B cell (primary cell): Measurements from ENCODE around the gene GJA9. TPM values are rescaled to one million over a fixed set of nuclear protein-coding genes. Genes with fewer than 3 reads are reported as not detected.
"Not testable (repeated sequence)": the region's sequence is repeated elsewhere in the genome, so short reads cannot be mapped to it uniquely, and the experiment has no call there.

Experiments
- ATAC-seq: fragments of 200-7000 bp; cut with Tn5 transposase; one replicate; pipeline ENCODE4 v1.10.0; 2021; ENCODE audit warnings: low read depth, mild to moderate bottlenecking, moderate number of reproducible peaks, moderate library complexity
- CTCF ChIA-PET: fragments of 350-600 bp; sonication (Branson Sonifier 250); formaldehyde crosslinking; loops from one replicate; lab custom pipeline; 2021; ENCODE audit warnings: antibody characterized with exemption, inconsistent platforms; lab: Charles Lee
- POLR2A ChIA-PET: fragments of 350-600 bp; sonication (Branson Sonifier 250); formaldehyde crosslinking; loops from one replicate; lab custom pipeline; 2021; ENCODE audit warnings: antibody characterized with exemption; lab: Charles Lee
- DNase-seq: peaks from one replicate; pipeline ENCODE4 v3.0.0; 2013
- H2AFZ ChIP-seq: 2 replicates; pipeline ENCODE4 v1.6.1; 2012; ENCODE audit warnings: mild to moderate bottlenecking, low read depth, low read length; ENCODE audit not compliant: insufficient read depth, poor library complexity, severe bottlenecking
- H3K27ac ChIP-seq, 2 donors: 1 replicate in 1 of 2; 2 replicates in 1 of 2; pipeline ENCODE4 v1.5.1; 2012 to 2013; ENCODE audit warnings: low read length in 2 of 2, mild to moderate bottlenecking in 2 of 2, moderate library complexity in 1 of 2
- H3K27me3 ChIP-seq, 4 experiments: fragments of 200-600 bp in 1 of 4; sonication (generic) in 1 of 4; replicated peaks in 1 of 4; 1 replicate in 2 of 4; 2 replicates in 2 of 4; pipeline versions ENCODE4 v1.6.1 to v1.7.0; 2013 to 2016; ENCODE audit warnings: low read length in 3 of 4, mild to moderate bottlenecking in 2 of 4, mixed read lengths in 1 of 4, moderate library complexity in 1 of 4; ENCODE audit not compliant: insufficient read depth in 4 of 4, control insufficient read depth in 3 of 4; ENCODE audit errors: control extremely low read depth in 1 of 4
- H3K36me3 ChIP-seq, 2 experiments: replicated peaks in 1 of 2; 1 replicate in 1 of 2; 2 replicates in 1 of 2; pipeline versions ENCODE4 v1.6.1 to v1.7.1; 2013; ENCODE audit warnings: low read length in 1 of 2; ENCODE audit not compliant: insufficient read depth in 2 of 2, control insufficient read depth in 1 of 2; ENCODE audit errors: control extremely low read depth in 1 of 2, extremely low read depth in 1 of 2
- H3K4me1 ChIP-seq, 2 donors: fragments of 200-600 bp in 1 of 2; sonication (generic) in 1 of 2; 1 replicate in 1 of 2; 2 replicates in 1 of 2; pipeline versions ENCODE4 v1.5.1 to v1.6.1; 2013 to 2017; ENCODE audit warnings: low read length in 2 of 2; ENCODE audit not compliant: control insufficient read depth in 2 of 2, insufficient read depth in 2 of 2
- H3K4me2 ChIP-seq: replicated peaks from 2 replicates; pipeline ENCODE3; 2012; ENCODE audit warnings: mild to moderate bottlenecking, low read depth, low read length; ENCODE audit not compliant: poor library complexity, severe bottlenecking
- H3K4me3 ChIP-seq, 5 experiments: fragments of 200-600 bp in 1 of 5; sonication (generic) in 1 of 5; 1 replicate in 3 of 5; 2 replicates in 2 of 5; pipeline versions ENCODE4 v1.5.1 to v1.7.0; 2011 to 2016; ENCODE audit warnings: low read length in 4 of 5, mild to moderate bottlenecking in 4 of 5, low read depth in 2 of 5, control low read depth in 1 of 5, moderate library complexity in 1 of 5; ENCODE audit not compliant: insufficient read depth in 1 of 5; ENCODE audit errors: control extremely low read depth in 1 of 5, extremely low read depth in 1 of 5
- H3K79me2 ChIP-seq: fragments of 200-600 bp; sonication (generic); one replicate; pipeline ENCODE4 v1.6.0; 2016; ENCODE audit warnings: low read length; ENCODE audit not compliant: control insufficient read depth, insufficient read depth
- H3K9ac ChIP-seq: fragments of 200-600 bp; sonication (generic); 2 replicates; pipeline ENCODE4 v1.6.1; 2017; ENCODE audit warnings: mild to moderate bottlenecking, low read length, moderate library complexity
- H3K9me3 ChIP-seq, 3 donors: one replicate each; pipeline versions ENCODE4 v1.6.1 to v1.7.1; 2013; ENCODE audit warnings: low read length in 2 of 3; ENCODE audit not compliant: control insufficient read depth in 2 of 3, insufficient read depth in 1 of 3; ENCODE audit errors: control extremely low read depth in 1 of 3
- H4K20me1 ChIP-seq: 2 replicates; pipeline ENCODE4 v1.6.0; 2012; ENCODE audit warnings: mild to moderate bottlenecking, low read length; ENCODE audit not compliant: insufficient read depth, control insufficient read depth, poor library complexity, severe bottlenecking
- H3K27ac Mint-ChIP-seq: one replicate; pipeline ENCODE4 v1.8.0; 2021; ENCODE audit warnings: mixed read lengths
- H3K27me3 Mint-ChIP-seq: one replicate; pipeline ENCODE4 v1.8.0; 2021; ENCODE audit warnings: mixed read lengths
- H3K4me1 Mint-ChIP-seq: one replicate; pipeline ENCODE4 v1.8.0; 2021; ENCODE audit warnings: mixed read lengths
- H3K4me3 Mint-ChIP-seq: one replicate; pipeline ENCODE4 v1.8.0; 2021; ENCODE audit warnings: mixed read lengths
- H3K9me3 Mint-ChIP-seq: one replicate; pipeline ENCODE4 v1.8.0; 2022; ENCODE audit warnings: mixed read lengths; ENCODE audit not compliant: insufficient read depth
- CTCF ChIP-seq: fragments of 200-600 bp; IDR thresholded peaks from one replicate; pipeline ENCODE4 v1.8.0; 2022; ENCODE audit warnings: antibody characterized with exemption, mild to moderate bottlenecking
- EZH2 ChIP-seq: IDR thresholded peaks from 2 replicates; pipeline ENCODE4 v1.6.1; 2012; ENCODE audit warnings: borderline replicate concordance, low read depth, mild to moderate bottlenecking, moderate library complexity, low read length; ENCODE audit not compliant: insufficient read depth, poor library complexity, severe bottlenecking
- WGBS: methylation state at CpG from one replicate; pipeline ENCODE4 v1.1.5; 2013; ENCODE audit warnings: missing lambda C conversion rate; ENCODE audit not compliant: insufficient coverage; 5-methylcytosine and 5-hydroxymethylcytosine counted together
- intact Hi-C: fragments of 100-400 bp; cut with micrococcal nuclease; formaldehyde crosslinking; loops from one replicate; pipeline ENCODE4 v1.10.0; 2022
- polyA plus RNA-seq: library from polyadenylated mRNA; depleted of rRNA; stranded (reverse); fragments of >200 nt; gene quantifications from 2 replicates; pipeline ENCODE4 v1.2.3, GENCODE V29; 2012
- total RNA-seq, 2 donors: library from RNA; stranded (reverse); fragments of 120-200 nt in 1 of 2; gene quantifications; 1 replicate in 1 of 2; 2 replicates in 1 of 2; pipeline versions ENCODE4 v1.2.3 to v1.2.4, GENCODE V29; 2013 to 2022

Gene GJA9
- total and polyA plus RNA-seq, 2 donors (not counting 1 experiment from before 2014, with no cell fraction given): not detected

GRCh38 chr1:38915352-38915948 is 34.1 kb upstream of the GJA9 start:
- H3K4me1 Mint-ChIP-seq: no peaks in the 10 kb centered on the region
- Histone ChIP-seq H3K36me3 (no peaks in the 10 kb centered on the region), H3K4me2 (no peak overlapping the region), H3K27me3 (no peaks in the 10 kb centered on the region), H3K4me3 (no peak overlapping the region), H3K4me1 (no peaks in the 10 kb centered on the region), H2AFZ (no peak overlapping the region), H3K79me2 (no peaks in the 10 kb centered on the region), H3K27ac (no peak overlapping the region), H4K20me1 (no peaks in the 10 kb centered on the region), H3K9me3 (no peaks in the 10 kb centered on the region), H3K9ac (no peak overlapping the region)
- ATAC-seq: no peak
- CTCF ChIA-PET: no interaction called here
- 100% methylated on average over 1 of the region's 3 CpGs for WGBS
- no peak overlapping the region for H3K4me3 Mint-ChIP-seq
- TF ChIP-seq CTCF (no peak), EZH2 (no peak)
- H3K27me3 Mint-ChIP-seq: no peaks in the 10 kb centered on the region
- intact Hi-C loops: no loop called here
- POLR2A ChIA-PET: no interaction called here
- H3K9me3 Mint-ChIP-seq: no peaks in the 10 kb centered on the region
- no peak for DNase-seq
- H3K27ac Mint-ChIP-seq: no peak overlapping the region

- H3K9me3 Mint-ChIP-seq, H3K27ac Mint-ChIP-seq, ATAC-seq, CTCF ChIA-PET, H3K79me2 ChIP-seq, H3K4me1 Mint-ChIP-seq, H3K36me3 ChIP-seq, H3K4me2 ChIP-seq, DNase-seq, H3K9me3 ChIP-seq, H3K4me1 ChIP-seq, H3K27me3 Mint-ChIP-seq, H3K27me3 ChIP-seq, POLR2A ChIA-PET, H2AFZ ChIP-seq, H3K4me3 ChIP-seq, H4K20me1 ChIP-seq, intact Hi-C loops, H3K4me3 Mint-ChIP-seq, H3K27ac ChIP-seq, H3K9ac ChIP-seq: not testable (repeated sequence)
- 100% methylated on average over 4 of the region's 8 CpGs for WGBS
Observed at GRCh38 chr1:38914908-38915307, 33.5 kb upstream of the GJA9 start.
